GM18511 (cell line): ENCODE results near the gene GXYLT1.
"Not testable (repeated sequence)": the region's sequence is repeated elsewhere in the genome, so short reads cannot be mapped to it uniquely, and the experiment has no call there.

Experiments used
- ATAC-seq: cut with Tn5 transposase; IDR thresholded peaks from one replicate; pipeline ENCODE4 v1.9.1; 2021; ENCODE audit warnings: mild to moderate bottlenecking, moderate library complexity; ENCODE audit not compliant: unreplicated experiment

The GXYLT1 gene

DNA sequence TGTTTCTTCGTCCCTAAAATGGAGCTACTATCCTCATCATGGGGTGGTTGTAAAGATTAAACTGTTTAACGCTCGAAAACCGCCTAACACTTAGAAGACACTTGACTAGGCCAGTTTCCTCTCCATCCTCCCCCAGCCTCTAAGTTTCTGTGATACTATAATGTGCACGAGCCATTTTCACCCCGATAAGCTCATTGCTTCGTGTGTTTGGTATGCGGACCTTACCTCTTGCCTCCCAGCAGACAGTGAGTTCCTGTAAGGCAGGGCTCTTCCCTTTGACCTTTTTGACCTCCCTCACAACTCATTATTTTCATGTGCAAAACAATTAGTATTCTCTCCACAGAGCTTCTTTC, 499 bp upstream of the GXYLT1 start:
- ATAC-seq: peak; percentile 3

GRCh38 chr12:42144158-42144407, 591 bp downstream of the GXYLT1 start:
- no peak for ATAC-seq

GRCh38 chr12:42143452-42144157, 1.1 kb downstream of the GXYLT1 start:
- peak; percentile 1 for ATAC-seq

DNA sequence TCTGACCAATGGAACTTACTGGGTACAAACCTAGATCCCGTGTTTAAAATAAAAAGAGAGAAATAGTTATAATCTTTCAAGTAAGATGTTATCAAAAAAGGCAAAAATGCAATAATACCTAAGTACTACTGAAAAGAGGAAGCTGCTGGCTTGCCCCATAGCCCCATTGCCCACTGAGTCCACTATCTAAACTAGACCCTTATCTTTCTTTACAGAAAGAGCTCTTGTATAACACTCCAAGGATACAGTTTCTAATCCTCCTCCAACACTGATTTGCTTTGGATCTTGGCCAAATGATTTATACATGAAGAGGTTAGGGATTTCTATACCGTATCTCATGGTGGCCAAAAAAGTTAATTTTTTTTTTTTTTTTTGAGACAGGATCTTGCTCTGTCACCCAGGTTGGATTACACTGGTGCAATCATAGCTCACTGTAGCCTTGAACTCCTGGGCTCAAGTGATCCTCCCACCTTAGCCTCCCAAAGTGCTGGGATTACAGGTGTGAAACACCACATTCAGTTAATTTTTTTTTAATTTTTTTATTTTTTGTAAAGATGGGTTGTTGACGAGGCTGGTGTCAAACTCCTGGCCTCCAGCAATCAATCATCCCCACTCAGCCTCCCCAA, 2.6 kb downstream of the GXYLT1 start:
- ATAC-seq: no peak

GRCh38 chr12:42140901-42141300, 3.8 kb downstream of the GXYLT1 start:
- no peak for ATAC-seq

DNA sequence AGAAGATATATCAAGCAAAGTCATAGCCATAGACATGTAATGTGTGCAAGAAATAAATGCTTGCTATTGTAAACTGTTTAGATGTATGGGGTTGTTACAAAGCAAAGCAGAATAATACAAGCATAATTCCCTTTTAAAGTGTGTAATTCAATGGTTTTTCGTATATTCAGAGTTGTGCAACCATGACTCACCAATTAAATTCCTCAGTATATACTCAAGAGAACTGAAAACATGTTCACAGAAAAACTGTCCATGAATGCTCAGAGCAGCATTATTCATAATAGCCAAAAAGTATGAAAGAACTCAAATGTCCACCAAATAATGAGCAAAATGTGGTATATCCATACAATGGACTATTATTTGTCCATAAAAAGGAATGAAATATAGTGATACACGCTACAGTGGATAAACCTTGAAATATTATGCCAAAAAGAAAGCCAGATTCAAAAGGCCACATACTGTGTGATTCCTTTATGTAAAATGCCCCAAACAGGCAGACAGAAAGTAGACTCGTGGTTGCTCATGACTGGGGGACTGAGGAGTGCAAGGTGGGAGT, 9.3 kb downstream of the GXYLT1 start:
- ATAC-seq: no peak

- no peak for ATAC-seq
Measured at GRCh38 chr12:42130672-42131402, 13.8 kb downstream of the GXYLT1 start.

GRCh38 chr12:42129595-42130204, 15.0 kb downstream of the GXYLT1 start:
- ATAC-seq: no peak

DNA sequence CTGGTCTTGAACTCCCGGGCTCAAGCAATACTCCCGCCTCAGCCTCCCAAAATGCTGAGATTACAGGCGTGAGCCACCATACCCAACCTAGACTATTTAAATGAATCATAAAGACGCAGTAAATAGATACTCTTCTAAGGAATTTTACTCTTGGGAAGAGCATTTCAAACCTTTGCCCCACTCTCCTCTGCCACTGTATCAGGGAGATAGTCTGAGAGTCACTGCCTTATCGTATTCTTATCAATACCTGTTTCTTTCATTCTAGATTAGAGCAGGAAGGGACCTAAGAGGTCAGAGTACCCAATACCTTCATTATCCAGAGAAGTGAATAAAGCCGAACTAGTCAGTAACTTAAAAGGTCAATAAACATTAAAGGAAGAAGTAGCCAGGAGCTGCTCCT, 15.8 kb downstream of the GXYLT1 start:
- no peak for ATAC-seq

DNA sequence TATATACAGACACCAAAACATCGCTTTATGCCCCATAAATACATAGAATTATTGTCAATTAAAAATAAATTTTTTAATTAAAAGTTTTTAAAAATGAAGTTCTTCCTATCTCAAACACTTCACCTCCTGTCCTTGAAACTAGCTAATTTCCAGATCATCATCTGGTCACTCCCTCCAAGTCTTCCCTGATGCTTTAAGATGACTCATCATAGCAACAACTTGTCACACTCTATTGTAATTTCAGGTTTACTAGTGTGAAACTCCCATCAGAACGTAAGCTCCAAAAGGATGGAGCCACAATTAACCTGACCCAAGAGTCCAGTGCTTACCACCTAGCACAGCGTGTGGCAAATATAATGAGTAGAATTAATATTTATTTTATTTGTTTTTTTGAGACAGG, 16.3 kb downstream of the GXYLT1 start:
- ATAC-seq: no peak

- ATAC-seq: no peak
Measured at GRCh38 chr12:42126963-42127362, 17.7 kb downstream of the GXYLT1 start.

DNA sequence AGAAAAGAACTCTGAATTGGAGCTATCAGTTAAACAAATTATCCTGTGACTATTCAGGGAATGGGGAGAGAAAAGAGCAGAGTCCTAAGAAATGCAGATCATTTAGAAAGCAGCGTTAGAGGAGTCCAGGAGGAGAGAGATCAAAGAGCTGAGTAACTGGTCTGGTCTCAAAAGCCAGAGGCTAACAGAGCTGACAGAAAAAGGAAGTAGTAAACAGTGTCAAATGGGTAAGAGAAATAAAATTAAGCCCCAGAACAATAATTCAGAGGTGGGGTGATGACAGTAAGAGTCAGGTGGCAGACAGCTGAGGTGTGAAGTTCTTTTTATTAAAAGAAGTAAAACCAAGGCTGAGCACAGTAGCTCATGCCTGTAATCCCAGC, 19.3 kb downstream of the GXYLT1 start:
- peak; percentile 40 for ATAC-seq

- peak; percentile 18 for ATAC-seq
Measured at GRCh38 chr12:42124764-42125387, 19.8 kb downstream of the GXYLT1 start.

- ATAC-seq: no peak
Measured at GRCh38 chr12:42119085-42119633, 25.5 kb downstream of the GXYLT1 start.

- no peak for ATAC-seq
Measured at GRCh38 chr12:42118136-42118879, 26.4 kb downstream of the GXYLT1 start.

GRCh38 chr12:42109031-42109430, 35.6 kb downstream of the GXYLT1 start:
- no peak for ATAC-seq

- not testable (repeated sequence) for ATAC-seq
Measured at GRCh38 chr12:42106791-42107190, 37.9 kb downstream of the GXYLT1 start.

- no peak for ATAC-seq
Measured at GRCh38 chr12:42104784-42105183, 39.9 kb downstream of the GXYLT1 start.

DNA sequence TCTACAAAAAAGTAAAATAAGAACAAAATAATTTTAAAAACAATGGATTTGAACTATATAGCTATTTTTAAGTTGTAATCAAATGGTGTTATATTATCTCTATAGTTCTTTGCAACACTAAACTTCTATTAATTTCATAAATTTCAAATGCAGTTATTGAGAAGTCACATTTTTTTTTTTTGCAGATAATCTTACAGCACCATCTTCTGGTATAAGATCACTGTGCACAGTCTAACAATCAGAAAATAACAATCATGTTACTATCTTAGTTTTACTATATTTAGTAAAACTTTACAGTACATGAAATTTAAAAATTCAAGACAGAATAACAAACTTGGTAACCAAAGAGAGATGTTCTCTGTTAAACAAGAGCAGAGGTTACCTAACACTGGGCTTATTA, 40.6 kb downstream of the GXYLT1 start:
- no peak for ATAC-seq

DNA sequence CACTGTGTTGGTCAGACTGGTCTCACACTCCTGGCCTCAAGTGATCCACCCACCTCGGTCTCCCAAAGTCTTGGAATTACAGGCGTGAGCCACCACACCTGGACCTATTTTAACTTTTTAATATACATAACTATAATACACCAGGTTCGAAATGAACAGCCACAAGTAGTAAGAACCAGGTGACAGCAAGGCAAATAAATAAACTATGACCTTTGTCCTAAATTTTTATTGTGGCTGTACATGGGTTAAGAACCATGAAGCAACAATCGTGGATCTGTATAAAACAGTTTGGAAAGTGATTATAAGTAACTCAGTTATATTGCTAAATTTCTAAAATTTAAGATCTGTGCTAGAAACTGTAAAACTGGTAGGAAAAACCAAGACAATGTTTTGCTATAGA, 41.5 kb downstream of the GXYLT1 start:
- no peak for ATAC-seq
